ENCODE data around the gene ALG8.
"Not testable (repeated sequence)": the region's sequence is repeated elsewhere in the genome, so short reads cannot be mapped to it uniquely, and the experiment has no call there.

The ALG8 gene

DNA sequence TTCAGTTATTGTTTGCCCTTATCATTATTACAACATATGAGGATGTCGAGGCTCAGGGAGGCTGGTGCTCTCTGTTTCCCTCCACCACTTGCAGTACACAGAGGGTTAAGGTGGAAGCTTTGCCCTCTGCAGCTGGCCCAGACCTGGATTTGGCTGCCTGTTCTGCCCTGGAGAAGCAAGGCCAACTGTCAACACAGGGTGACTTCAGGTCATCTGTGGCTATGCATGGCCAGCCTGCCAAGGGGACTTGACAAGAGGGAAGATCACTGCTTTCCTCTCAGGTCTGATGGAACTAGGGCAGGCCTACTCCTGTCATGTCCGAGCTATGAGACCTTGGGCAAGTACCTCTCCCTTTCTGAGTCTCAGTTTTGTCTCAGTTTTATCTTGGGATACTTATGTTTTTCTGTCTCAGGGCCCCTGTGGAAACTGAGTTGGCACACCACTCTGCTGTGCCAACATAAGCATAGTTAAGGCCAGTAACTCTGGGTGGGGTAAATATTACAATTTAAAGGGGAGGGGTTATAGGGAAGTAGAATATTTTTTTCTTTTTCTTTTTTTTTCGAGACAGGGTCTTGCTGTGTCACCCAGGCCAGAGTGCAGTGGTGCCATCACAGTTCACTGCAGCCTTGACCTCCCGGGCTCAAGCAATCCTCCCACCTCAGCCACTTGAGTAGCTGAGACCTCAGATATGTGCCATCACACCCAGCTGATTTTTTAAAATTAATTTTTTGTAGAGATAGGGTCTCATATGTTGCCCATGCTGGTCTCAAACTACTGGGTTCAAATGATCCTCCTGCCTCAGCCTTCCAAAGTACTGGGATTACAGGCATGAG lies 78.1 kb downstream of the ALG8 start:
- Histone ChIP-seq H3K4me3 (ENCODE audit: low read length) (no peak overlapping the region), H3K4me1 (ENCODE audit: control insufficient read depth, low read depth, low read length) (no peaks in the 10 kb centered on the region), H3K9me3 (ENCODE audit: control insufficient read depth, low read depth, low read length) (no peaks in the 10 kb centered on the region), H3K27me3 (ENCODE audit: control insufficient read depth, insufficient read depth, low read length) (no peaks in the 10 kb centered on the region), H3K36me3 (ENCODE audit: control insufficient read depth, low read depth, low read length) (no peaks in the 10 kb centered on the region), H3K9ac (ENCODE audit: low read length) (no peak overlapping the region), H3K27ac (ENCODE audit: low read length) (no peak overlapping the region)

DNA sequence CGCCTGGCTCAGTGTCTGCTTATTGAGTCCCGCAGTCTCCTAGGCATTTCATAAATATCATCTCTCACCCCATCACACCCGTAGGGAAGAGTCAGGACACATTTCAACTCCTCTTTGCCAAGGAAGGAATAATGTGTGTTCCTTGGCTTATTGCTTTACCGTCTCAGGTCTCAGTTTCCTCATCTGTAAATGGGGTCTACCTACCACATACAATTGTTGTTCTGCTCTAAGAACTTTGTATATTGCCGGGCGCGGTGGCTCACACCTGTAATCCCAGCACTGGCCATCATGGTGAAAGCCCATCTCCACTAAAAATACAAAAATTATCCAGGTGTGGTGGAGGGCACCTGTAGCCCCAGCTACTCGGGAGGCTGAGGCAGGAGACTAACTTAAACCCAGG lies 78.9 kb downstream of the ALG8 start:
- no peak overlapping the region for H3K27ac ChIP-seq (ENCODE audit: low read length)
- H3K9me3 ChIP-seq (ENCODE audit: control insufficient read depth, low read depth, low read length) = no peaks in the 10 kb centered on the region
- no peaks in the 10 kb centered on the region for H3K4me1 ChIP-seq (ENCODE audit: control insufficient read depth, low read depth, low read length)
- no peak overlapping the region for H3K4me3 ChIP-seq (ENCODE audit: low read length)
- H3K36me3 ChIP-seq (ENCODE audit: control insufficient read depth, low read depth, low read length) = no peaks in the 10 kb centered on the region
- no peaks in the 10 kb centered on the region for H3K27me3 ChIP-seq (ENCODE audit: control insufficient read depth, insufficient read depth, low read length)
- no peak overlapping the region for H3K9ac ChIP-seq (ENCODE audit: low read length)

DNA sequence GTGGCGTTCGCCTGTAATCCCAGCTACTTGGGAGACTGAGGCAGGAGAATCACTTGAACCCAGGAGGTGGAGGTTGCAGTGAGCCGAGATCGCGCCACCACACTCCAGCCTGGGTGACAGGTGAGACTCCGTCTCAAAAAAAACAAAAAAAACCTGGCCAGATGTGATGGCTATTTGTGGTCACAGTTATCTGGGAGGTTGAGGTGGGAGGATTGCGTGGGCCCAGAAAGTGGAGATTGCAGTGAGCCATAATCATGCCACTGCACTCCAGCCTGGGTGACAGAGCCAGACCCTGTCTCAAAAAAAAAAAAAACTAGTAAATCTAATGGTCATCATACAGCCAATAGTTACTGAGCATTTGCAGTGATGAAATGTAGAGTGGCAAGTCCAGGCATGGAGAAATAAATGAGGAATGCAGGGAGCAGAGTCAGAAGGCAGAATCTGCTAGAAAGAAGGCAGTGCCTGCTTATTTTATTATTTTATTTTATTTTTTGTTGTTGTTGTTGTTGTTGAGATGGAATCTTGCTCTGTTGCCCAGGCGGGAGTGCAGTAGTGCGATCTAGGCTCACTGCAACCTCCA lies 79.6 kb downstream of the ALG8 start:
- not testable (repeated sequence) for H3K36me3 ChIP-seq (ENCODE audit: control insufficient read depth, low read depth, low read length); H3K9ac ChIP-seq (ENCODE audit: low read length); H3K4me1 ChIP-seq (ENCODE audit: control insufficient read depth, low read depth, low read length); H3K27ac ChIP-seq (ENCODE audit: low read length); H3K9me3 ChIP-seq (ENCODE audit: control insufficient read depth, low read depth, low read length); H3K27me3 ChIP-seq (ENCODE audit: control insufficient read depth, insufficient read depth, low read length); H3K4me3 ChIP-seq (ENCODE audit: low read length)

DNA sequence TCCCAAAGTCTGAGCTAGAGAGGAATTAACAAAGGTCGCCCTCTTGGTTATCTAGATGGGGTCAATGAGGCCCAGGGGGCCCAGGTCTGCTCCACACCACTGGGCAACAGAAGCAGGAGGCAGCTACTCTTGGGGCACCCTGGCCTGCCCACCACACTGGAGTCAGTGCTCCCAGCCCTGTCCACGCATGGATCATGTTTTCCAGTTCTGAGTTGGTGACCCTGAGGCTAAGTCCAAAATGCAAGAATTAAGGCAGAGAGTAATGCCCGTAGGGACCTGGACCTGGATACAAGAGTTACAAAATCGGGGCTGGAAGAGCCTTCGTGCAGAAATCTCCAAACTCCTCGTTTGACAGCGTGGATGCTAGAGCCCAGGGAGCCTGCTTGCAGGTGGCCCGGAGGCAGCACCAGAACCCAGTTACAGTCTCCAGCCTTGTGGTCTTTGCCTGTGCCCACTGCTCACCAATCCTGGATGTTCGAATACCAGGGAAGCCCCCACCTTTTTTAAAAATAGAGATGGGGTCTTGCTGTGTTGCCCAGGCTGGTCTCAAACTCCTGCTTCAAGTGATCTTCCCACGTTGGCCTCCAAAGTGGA lies 81.9 kb downstream of the ALG8 start:
- Histone ChIP-seq H3K27me3 (ENCODE audit: control insufficient read depth, insufficient read depth, low read length) (no peaks in the 10 kb centered on the region), H3K9me3 (ENCODE audit: control insufficient read depth, low read depth, low read length) (no peaks in the 10 kb centered on the region), H3K27ac (ENCODE audit: low read length) (no peak overlapping the region), H3K36me3 (ENCODE audit: control insufficient read depth, low read depth, low read length) (no peaks in the 10 kb centered on the region), H3K4me3 (ENCODE audit: low read length) (no peak overlapping the region), H3K9ac (ENCODE audit: low read length) (no peak overlapping the region), H3K4me1 (ENCODE audit: control insufficient read depth, low read depth, low read length) (no peaks in the 10 kb centered on the region)

DNA sequence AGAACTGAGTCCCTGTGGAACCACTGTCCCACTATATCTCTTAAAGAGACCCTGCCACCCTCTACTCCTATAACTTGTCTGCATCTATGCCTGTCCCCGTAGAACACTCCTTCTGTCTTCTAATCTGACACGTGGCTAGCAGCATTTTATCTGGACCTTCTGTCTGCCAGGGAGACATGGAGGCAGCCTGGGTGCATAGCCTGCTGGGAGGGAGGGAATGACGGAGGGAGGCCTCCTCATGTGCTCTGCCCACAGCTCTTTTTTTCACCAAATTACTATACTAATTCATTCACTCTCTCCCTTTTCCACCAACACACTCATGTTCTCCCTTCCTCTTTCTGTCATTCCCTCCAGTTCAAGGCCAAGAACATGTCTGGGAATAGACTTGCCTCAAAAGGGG lies 83.3 kb downstream of the ALG8 start:
- no peaks in the 10 kb centered on the region for H3K27me3 ChIP-seq (ENCODE audit: control insufficient read depth, insufficient read depth, low read length)
- no peaks in the 10 kb centered on the region for H3K36me3 ChIP-seq (ENCODE audit: control insufficient read depth, low read depth, low read length)
- H3K4me1 ChIP-seq (ENCODE audit: control insufficient read depth, low read depth, low read length) = peaks cover 4% of the 10 kb centered on the region
- H3K4me3 ChIP-seq (ENCODE audit: low read length) = no peak overlapping the region
- H3K9ac ChIP-seq (ENCODE audit: low read length) = no peak overlapping the region
- no peaks in the 10 kb centered on the region for H3K9me3 ChIP-seq (ENCODE audit: control insufficient read depth, low read depth, low read length)
- no peak overlapping the region for H3K27ac ChIP-seq (ENCODE audit: low read length)

DNA sequence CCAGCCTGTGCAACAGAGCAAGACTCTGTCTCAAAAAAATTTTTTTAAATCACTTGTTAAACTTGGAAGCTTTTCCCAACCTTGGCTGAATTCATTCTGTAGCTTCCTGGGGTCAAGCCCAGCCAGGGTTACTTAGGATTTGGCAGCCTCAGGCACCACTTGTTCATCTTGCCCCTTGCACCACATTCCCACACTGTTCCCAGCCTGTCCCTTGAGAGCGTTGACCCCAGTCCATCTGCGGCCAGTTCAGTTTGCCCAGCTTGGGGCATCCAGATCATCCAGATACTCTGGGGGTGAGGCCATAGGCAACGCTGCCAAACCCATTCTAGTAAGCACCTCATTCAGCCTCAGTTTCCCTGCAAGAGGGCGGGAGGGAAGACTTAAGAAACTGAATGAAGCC lies 84.5 kb downstream of the ALG8 start:
- H3K27me3 ChIP-seq (ENCODE audit: control insufficient read depth, insufficient read depth, low read length) = no peaks in the 10 kb centered on the region
- H3K9me3 ChIP-seq (ENCODE audit: control insufficient read depth, low read depth, low read length) = no peaks in the 10 kb centered on the region
- H3K27ac ChIP-seq (ENCODE audit: low read length) = no peak overlapping the region
- H3K4me3 ChIP-seq (ENCODE audit: low read length) = no peak overlapping the region
- peaks cover 4% of the 10 kb centered on the region for H3K4me1 ChIP-seq (ENCODE audit: control insufficient read depth, low read depth, low read length)
- no peak overlapping the region for H3K9ac ChIP-seq (ENCODE audit: low read length)
- H3K36me3 ChIP-seq (ENCODE audit: control insufficient read depth, low read depth, low read length) = no peaks in the 10 kb centered on the region

DNA sequence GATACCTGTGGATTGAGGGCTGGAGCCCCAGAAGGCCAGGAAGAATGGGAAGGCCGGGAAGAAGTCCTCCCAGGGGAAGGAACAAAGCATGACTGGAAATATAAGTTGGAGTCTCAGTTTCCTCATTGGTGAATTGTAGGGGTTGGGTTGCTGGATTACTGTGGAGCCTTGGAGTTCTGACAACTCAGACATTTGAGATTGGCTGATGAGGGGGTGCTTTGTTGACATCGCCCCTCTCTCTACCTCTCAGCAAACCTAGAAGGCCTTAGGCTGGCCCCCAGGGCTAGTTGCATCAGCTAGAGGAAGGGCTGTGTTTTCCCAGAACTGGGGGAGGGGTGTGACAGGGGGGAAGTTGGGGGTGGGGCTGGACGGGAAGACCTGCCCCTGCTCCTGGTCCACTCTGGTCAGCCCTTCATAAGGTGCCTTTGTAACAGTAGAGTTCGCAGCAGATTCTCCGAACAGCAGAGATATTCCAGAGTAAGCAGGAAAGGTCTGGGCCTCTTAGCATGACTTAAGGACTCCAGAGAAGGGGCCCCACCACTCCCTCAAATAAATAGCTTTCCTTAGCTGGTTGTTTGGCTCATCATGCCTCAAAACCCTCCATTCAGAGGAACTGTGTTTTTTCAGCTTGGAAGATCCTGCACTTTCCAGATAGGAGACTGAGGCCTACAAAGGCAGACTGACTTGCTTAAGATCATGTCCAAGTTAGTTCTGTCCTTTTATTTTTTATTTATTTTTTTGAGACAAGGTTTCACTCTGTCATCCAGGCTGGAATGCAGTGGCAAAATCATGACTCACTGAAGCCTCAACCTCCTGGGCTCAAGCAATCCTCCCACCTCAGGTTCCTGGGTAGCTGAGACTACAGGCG lies 88.2 kb downstream of the ALG8 start:
- Histone ChIP-seq H3K36me3 (ENCODE audit: control insufficient read depth, low read depth, low read length) (no peaks in the 10 kb centered on the region), H3K4me1 (ENCODE audit: control insufficient read depth, low read depth, low read length) (peaks cover 4% of the 10 kb centered on the region), H3K9ac (ENCODE audit: low read length) (peak overlapping the region; percentile 44), H3K9me3 (ENCODE audit: control insufficient read depth, low read depth, low read length) (no peaks in the 10 kb centered on the region), H3K27ac (ENCODE audit: low read length) (peak overlapping the region; percentile 83), H3K4me3 (ENCODE audit: low read length) (peak overlapping the region; percentile 24), H3K27me3 (ENCODE audit: control insufficient read depth, insufficient read depth, low read length) (no peaks in the 10 kb centered on the region)
